ENCODE measurements around the gene FUZ.

The FUZ gene

GRCh38 chr19:49836176-49837008 is 23.3 kb upstream of the FUZ start:
- no peaks in the 10 kb centered on the region for H3K79me2 ChIP-seq (ENCODE audit: control insufficient read depth, insufficient read depth, low read length, poor library complexity)
- no CpG with 5 or more reads among the region's 20 CpGs for WGBS (ENCODE audit: extremely low coverage, insufficient coverage, insufficient read length)
- H3K27ac ChIP-seq (ENCODE audit: low read depth, low read length) = no peak overlapping the region
- H3K36me3 ChIP-seq (ENCODE audit: control insufficient read depth in 1 of 2, insufficient read depth in 2 of 2, low read length in 2 of 2) = peaks cover 82 to 91% of the 10 kb centered on the region in 2 experiments
- H3K4me3 ChIP-seq (ENCODE audit: low read depth, low read length) = no peak overlapping the region
- no peak overlapping the region for H4K12ac ChIP-seq (ENCODE audit: low read depth, low read length)
- no peak overlapping the region for H4K8ac ChIP-seq (ENCODE audit: low read depth, low read length)
- H2BK12ac ChIP-seq (ENCODE audit: low read length) = no peak overlapping the region
- H3K14ac ChIP-seq (ENCODE audit: low read length) = no peak overlapping the region
- H3K23ac ChIP-seq (ENCODE audit: low read length) = no peak overlapping the region
- no peaks in the 10 kb centered on the region for H3K27me3 ChIP-seq (ENCODE audit: insufficient read depth, low read length)
- H3K9me3 ChIP-seq (ENCODE audit: insufficient read depth, low read depth, low read length) = peaks cover 2% of the 10 kb centered on the region
- no peak overlapping the region for H2BK120ac ChIP-seq (ENCODE audit: insufficient read depth, low read length, poor library complexity)
- no peak overlapping the region for H2AFZ ChIP-seq (ENCODE audit: insufficient read depth, low read length, poor library complexity)
- H2BK5ac ChIP-seq (ENCODE audit: low read depth, low read length, poor library complexity) = no peak overlapping the region
- H2AK5ac ChIP-seq (ENCODE audit: low read length) = no peak overlapping the region
- H3K9ac ChIP-seq (ENCODE audit: low read length) = no peak overlapping the region
- H3K4ac ChIP-seq (ENCODE audit: low read depth, low read length) = no peak overlapping the region
- H3K79me1 ChIP-seq (ENCODE audit: low read length) = no peaks in the 10 kb centered on the region
- no peak overlapping the region for H4K91ac ChIP-seq (ENCODE audit: low read depth, low read length)
- H3K4me2 ChIP-seq (ENCODE audit: low read length) = no peak overlapping the region
- no peak overlapping the region for H3K18ac ChIP-seq (ENCODE audit: low read length)
- peaks cover 0 to 3% of the 10 kb centered on the region in 2 experiments for H3K4me1 ChIP-seq (ENCODE audit: control insufficient read depth in 1 of 2, insufficient read depth in 2 of 2, low read length in 2 of 2)
- DNase-seq = no peak

DNA sequence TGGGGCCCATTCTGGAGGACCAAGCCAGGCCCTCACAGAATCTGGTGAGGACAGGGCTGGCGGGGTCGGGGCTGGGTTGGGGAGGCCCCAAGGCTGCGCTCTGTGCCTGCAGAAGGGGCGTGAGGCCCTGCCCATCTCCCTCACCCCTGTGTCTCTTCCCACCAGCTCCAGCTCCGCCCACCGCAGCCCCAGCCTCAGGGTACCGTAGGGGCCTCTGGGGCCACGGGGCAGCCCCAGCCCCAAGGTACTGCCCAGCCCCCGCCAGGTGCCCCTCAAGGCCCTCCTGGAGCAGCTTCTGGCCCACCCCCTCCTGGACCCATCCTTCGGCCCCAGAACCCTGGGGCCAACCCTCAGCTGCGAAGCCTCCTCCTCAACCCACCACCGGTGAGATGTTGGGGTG is 22.5 kb upstream of the FUZ start:
- no peak overlapping the region for H2BK5ac ChIP-seq (ENCODE audit: low read depth, low read length, poor library complexity)
- peaks cover 2% of the 10 kb centered on the region for H3K9me3 ChIP-seq (ENCODE audit: insufficient read depth, low read depth, low read length)
- H3K4me1 ChIP-seq (ENCODE audit: control insufficient read depth in 1 of 2, insufficient read depth in 2 of 2, low read length in 2 of 2) = peaks cover 0 to 3% of the 10 kb centered on the region in 2 experiments
- H2BK120ac ChIP-seq (ENCODE audit: insufficient read depth, low read length, poor library complexity) = no peak overlapping the region
- H2AK5ac ChIP-seq (ENCODE audit: low read length) = no peak overlapping the region
- H3K27ac ChIP-seq (ENCODE audit: low read depth, low read length) = no peak overlapping the region
- H2BK12ac ChIP-seq (ENCODE audit: low read length) = no peak overlapping the region
- no peak overlapping the region for H3K18ac ChIP-seq (ENCODE audit: low read length)
- no peak overlapping the region for H3K4ac ChIP-seq (ENCODE audit: low read depth, low read length)
- no peak overlapping the region for H3K14ac ChIP-seq (ENCODE audit: low read length)
- H3K4me3 ChIP-seq (ENCODE audit: low read depth, low read length) = no peak overlapping the region
- H4K12ac ChIP-seq (ENCODE audit: low read depth, low read length) = no peak overlapping the region
- no peak overlapping the region for H4K91ac ChIP-seq (ENCODE audit: low read depth, low read length)
- DNase-seq = no peak
- H3K23ac ChIP-seq (ENCODE audit: low read length) = no peak overlapping the region
- H3K79me1 ChIP-seq (ENCODE audit: low read length) = no peaks in the 10 kb centered on the region
- H2AFZ ChIP-seq (ENCODE audit: insufficient read depth, low read length, poor library complexity) = no peak overlapping the region
- no CpG with 5 or more reads among the region's 12 CpGs for WGBS (ENCODE audit: extremely low coverage, insufficient coverage, insufficient read length)
- no peak overlapping the region for H4K8ac ChIP-seq (ENCODE audit: low read depth, low read length)
- peaks cover 86 to 94% of the 10 kb centered on the region in 2 experiments for H3K36me3 ChIP-seq (ENCODE audit: control insufficient read depth in 1 of 2, insufficient read depth in 2 of 2, low read length in 2 of 2)
- no peak overlapping the region for H3K4me2 ChIP-seq (ENCODE audit: low read length)
- no peaks in the 10 kb centered on the region for H3K27me3 ChIP-seq (ENCODE audit: insufficient read depth, low read length)
- H3K79me2 ChIP-seq (ENCODE audit: control insufficient read depth, insufficient read depth, low read length, poor library complexity) = no peaks in the 10 kb centered on the region
- H3K9ac ChIP-seq (ENCODE audit: low read length) = no peak overlapping the region

DNA sequence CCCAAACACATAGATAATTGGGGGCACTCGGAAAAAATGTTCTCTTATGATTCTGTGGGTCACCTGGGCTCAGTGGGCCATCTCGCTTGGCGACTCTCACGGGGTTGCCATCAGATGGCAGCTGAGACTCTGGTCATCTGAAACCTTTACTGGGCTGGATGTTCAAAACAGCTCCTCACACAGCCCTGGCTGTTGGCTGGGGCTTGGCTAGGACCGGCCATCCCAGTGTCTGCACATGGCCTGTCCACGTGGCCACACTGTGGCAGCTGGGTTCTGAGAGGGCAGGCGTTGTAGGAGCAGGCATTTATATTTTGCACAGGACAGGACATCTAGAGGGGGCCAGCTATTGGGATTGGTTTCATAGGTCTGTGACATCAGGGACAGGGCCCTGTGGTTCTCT is 20.5 kb upstream of the FUZ start:
- no peak for DNase-seq
- no CpG with 5 or more reads among the region's 7 CpGs for WGBS (ENCODE audit: extremely low coverage, insufficient coverage, insufficient read length)
- no peak overlapping the region for H2BK5ac ChIP-seq (ENCODE audit: low read depth, low read length, poor library complexity)
- H3K79me1 ChIP-seq (ENCODE audit: low read length) = no peaks in the 10 kb centered on the region
- no peak overlapping the region for H3K23ac ChIP-seq (ENCODE audit: low read length)
- peaks cover 92 to 94% of the 10 kb centered on the region in 2 experiments for H3K36me3 ChIP-seq (ENCODE audit: control insufficient read depth in 1 of 2, insufficient read depth in 2 of 2, low read length in 2 of 2)
- H4K12ac ChIP-seq (ENCODE audit: low read depth, low read length) = no peak overlapping the region
- no peaks in the 10 kb centered on the region for H3K79me2 ChIP-seq (ENCODE audit: control insufficient read depth, insufficient read depth, low read length, poor library complexity)
- H3K4ac ChIP-seq (ENCODE audit: low read depth, low read length) = no peak overlapping the region
- H3K14ac ChIP-seq (ENCODE audit: low read length) = no peak overlapping the region
- peaks cover 0 to 3% of the 10 kb centered on the region in 2 experiments for H3K4me1 ChIP-seq (ENCODE audit: control insufficient read depth in 1 of 2, insufficient read depth in 2 of 2, low read length in 2 of 2)
- no peaks in the 10 kb centered on the region for H3K27me3 ChIP-seq (ENCODE audit: insufficient read depth, low read length)
- no peak overlapping the region for H3K18ac ChIP-seq (ENCODE audit: low read length)
- no peak overlapping the region for H4K91ac ChIP-seq (ENCODE audit: low read depth, low read length)
- no peak overlapping the region for H2BK12ac ChIP-seq (ENCODE audit: low read length)
- H4K8ac ChIP-seq (ENCODE audit: low read depth, low read length) = no peak overlapping the region
- no peak overlapping the region for H2AK5ac ChIP-seq (ENCODE audit: low read length)
- H2BK120ac ChIP-seq (ENCODE audit: insufficient read depth, low read length, poor library complexity) = no peak overlapping the region
- H3K9me3 ChIP-seq (ENCODE audit: insufficient read depth, low read depth, low read length) = peaks cover 2% of the 10 kb centered on the region
- no peak overlapping the region for H2AFZ ChIP-seq (ENCODE audit: insufficient read depth, low read length, poor library complexity)
- H3K4me2 ChIP-seq (ENCODE audit: low read length) = no peak overlapping the region
- no peak overlapping the region for H3K9ac ChIP-seq (ENCODE audit: low read length)
- H3K4me3 ChIP-seq (ENCODE audit: low read depth, low read length) = no peak overlapping the region
- no peak overlapping the region for H3K27ac ChIP-seq (ENCODE audit: low read depth, low read length)

DNA sequence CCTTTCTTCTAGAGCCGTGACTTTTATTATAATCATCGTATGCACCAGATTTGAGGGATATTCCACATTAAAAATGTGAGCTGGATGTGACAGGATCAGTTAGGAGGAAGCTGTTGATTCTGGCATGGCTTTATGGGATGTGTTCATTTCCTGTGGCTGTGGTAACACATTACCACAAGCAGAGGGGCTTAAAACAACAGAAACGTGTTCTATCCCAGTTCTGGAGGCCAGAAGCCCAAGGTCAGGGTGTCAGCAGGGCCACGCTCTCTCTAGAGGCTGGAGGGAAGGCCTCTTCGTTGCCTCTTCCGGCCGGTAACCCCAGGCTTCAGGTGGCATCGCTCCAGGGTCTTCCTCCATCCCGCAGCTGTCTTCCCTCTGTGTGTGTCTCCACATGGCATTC is 19.5 kb upstream of the FUZ start:
- Histone ChIP-seq H3K18ac (ENCODE audit: low read length) (no peak overlapping the region), H3K27ac (ENCODE audit: low read depth, low read length) (no peak overlapping the region), H2AK5ac (ENCODE audit: low read length) (no peak overlapping the region), H4K8ac (ENCODE audit: low read depth, low read length) (no peak overlapping the region), H2BK5ac (ENCODE audit: low read depth, low read length, poor library complexity) (no peak overlapping the region), H3K4me1 (ENCODE audit: control insufficient read depth in 1 of 2, insufficient read depth in 2 of 2, low read length in 2 of 2) (peaks cover 0 to 3% of the 10 kb centered on the region in 2 experiments), H3K4me2 (ENCODE audit: low read length) (no peak overlapping the region), H2BK120ac (ENCODE audit: insufficient read depth, low read length, poor library complexity) (no peak overlapping the region), H3K14ac (ENCODE audit: low read length) (no peak overlapping the region), H3K23ac (ENCODE audit: low read length) (no peak overlapping the region), H3K9me3 (ENCODE audit: insufficient read depth, low read depth, low read length) (peaks cover 6% of the 10 kb centered on the region), H2AFZ (ENCODE audit: insufficient read depth, low read length, poor library complexity) (no peak overlapping the region), H3K27me3 (ENCODE audit: insufficient read depth, low read length) (no peaks in the 10 kb centered on the region), H3K4ac (ENCODE audit: low read depth, low read length) (no peak overlapping the region), H4K91ac (ENCODE audit: low read depth, low read length) (no peak overlapping the region), H3K79me1 (ENCODE audit: low read length) (no peaks in the 10 kb centered on the region), H3K79me2 (ENCODE audit: control insufficient read depth, insufficient read depth, low read length, poor library complexity) (no peaks in the 10 kb centered on the region), H3K9ac (ENCODE audit: low read length) (no peak overlapping the region), H2BK12ac (ENCODE audit: low read length) (no peak overlapping the region), H3K36me3 (ENCODE audit: control insufficient read depth in 1 of 2, insufficient read depth in 2 of 2, low read length in 2 of 2) (peaks cover 87 to 93% of the 10 kb centered on the region in 2 experiments), H3K4me3 (ENCODE audit: low read depth, low read length) (no peak overlapping the region), H4K12ac (ENCODE audit: low read depth, low read length) (no peak overlapping the region)
- DNase-seq = no peak
- WGBS (ENCODE audit: extremely low coverage, insufficient coverage, insufficient read length) = no CpG with 5 or more reads among the region's 9 CpGs

Data from trophoblast cell (in vitro differentiated cells and primary cell).